ENCODE measurements around the gene ZEB2.

ZEB2 gene

DNA sequence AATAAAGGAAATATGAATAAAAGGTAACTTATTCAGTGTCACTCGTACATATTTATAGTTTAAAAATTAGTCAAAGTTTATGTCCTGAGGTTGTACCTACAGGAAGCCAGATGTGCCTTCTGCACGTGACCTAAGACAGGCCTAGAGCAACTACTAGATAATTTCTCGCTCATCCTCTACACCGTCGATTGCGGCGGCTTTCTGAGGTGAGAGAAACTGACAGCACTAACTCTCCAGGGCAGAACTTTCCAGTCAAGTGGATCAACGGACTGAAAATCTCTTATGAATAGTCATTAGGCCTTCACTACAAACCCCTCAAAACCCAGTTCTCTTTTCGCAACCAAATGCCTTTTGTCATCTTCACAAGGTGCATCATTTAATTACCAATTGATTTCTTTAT, 54.2 kb downstream of the ZEB2 start:
- Histone ChIP-seq H3K79me2 (ENCODE audit: insufficient read depth, low read depth) (no peaks in the 10 kb centered on the region), H3K4me1 (ENCODE audit: low read depth, poor library complexity, severe bottlenecking) (peaks cover 16% of the 10 kb centered on the region), H2AFZ (ENCODE audit: low read depth) (no peak overlapping the region), H3K27ac (no peak overlapping the region), H3K4me2 (no peak overlapping the region), H3K9ac (no peak overlapping the region), H4K20me1 (ENCODE audit: insufficient read depth) (no peaks in the 10 kb centered on the region), H3K36me3 (ENCODE audit: insufficient read depth) (no peaks in the 10 kb centered on the region), H3K4me3 (IDR thresholded peaks at IDR 0.05; ENCODE audit: insufficient read depth, low read depth, low read length) (no peak overlapping the region), H3K27me3 (ENCODE audit: insufficient read depth, low read depth) (no peaks in the 10 kb centered on the region)
- TF ChIP-seq, protein P1, sequence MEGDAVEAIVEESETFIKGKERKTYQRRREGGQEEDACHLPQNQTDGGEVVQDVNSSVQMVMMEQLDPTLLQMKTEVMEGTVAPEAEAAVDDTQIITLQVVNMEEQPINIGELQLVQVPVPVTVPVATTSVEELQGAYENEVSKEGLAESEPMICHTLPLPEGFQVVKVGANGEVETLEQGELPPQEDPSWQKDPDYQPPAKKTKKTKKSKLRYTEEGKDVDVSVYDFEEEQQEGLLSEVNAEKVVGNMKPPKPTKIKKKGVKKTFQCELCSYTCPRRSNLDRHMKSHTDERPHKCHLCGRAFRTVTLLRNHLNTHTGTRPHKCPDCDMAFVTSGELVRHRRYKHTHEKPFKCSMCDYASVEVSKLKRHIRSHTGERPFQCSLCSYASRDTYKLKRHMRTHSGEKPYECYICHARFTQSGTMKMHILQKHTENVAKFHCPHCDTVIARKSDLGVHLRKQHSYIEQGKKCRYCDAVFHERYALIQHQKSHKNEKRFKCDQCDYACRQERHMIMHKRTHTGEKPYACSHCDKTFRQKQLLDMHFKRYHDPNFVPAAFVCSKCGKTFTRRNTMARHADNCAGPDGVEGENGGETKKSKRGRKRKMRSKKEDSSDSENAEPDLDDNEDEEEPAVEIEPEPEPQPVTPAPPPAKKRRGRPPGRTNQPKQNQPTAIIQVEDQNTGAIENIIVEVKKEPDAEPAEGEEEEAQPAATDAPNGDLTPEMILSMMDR (conservative IDR thresholded peaks at IDR 0.05; ENCODE audit: low read depth, low read length) = no peak

DNA sequence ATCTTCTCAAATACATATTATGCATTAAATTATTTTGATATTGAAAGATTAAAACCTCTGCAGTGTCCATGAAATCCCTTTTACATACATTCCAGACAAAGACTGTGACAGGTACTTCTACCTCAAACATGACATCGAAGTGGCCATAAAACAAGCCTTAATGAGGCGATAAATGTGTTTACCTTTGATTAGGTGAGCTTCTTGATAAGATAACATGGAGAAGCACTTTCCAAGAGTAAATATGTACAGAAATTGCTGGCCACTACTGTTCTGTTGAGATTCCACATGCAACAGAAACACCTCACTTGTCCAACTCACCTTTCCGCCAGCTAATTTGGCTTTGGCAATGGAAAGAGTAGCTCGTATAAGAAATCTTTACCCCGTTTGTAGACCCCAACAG, 55.2 kb downstream of the ZEB2 start:
- no peak overlapping the region for H3K4me3 ChIP-seq (IDR thresholded peaks at IDR 0.05; ENCODE audit: insufficient read depth, low read depth, low read length)
- H3K36me3 ChIP-seq (ENCODE audit: insufficient read depth) = no peaks in the 10 kb centered on the region
- H2AFZ ChIP-seq (ENCODE audit: low read depth) = no peak overlapping the region
- no peak overlapping the region for H3K27ac ChIP-seq
- H3K9ac ChIP-seq = no peak overlapping the region
- H3K4me2 ChIP-seq = no peak overlapping the region
- no peaks in the 10 kb centered on the region for H3K79me2 ChIP-seq (ENCODE audit: insufficient read depth, low read depth)
- peaks cover 6% of the 10 kb centered on the region for H3K4me1 ChIP-seq (ENCODE audit: low read depth, poor library complexity, severe bottlenecking)
- no peaks in the 10 kb centered on the region for H4K20me1 ChIP-seq (ENCODE audit: insufficient read depth)
- TF ChIP-seq, protein P1 (conservative IDR thresholded peaks at IDR 0.05; ENCODE audit: low read depth, low read length) = no peak
- H3K27me3 ChIP-seq (ENCODE audit: insufficient read depth, low read depth) = no peaks in the 10 kb centered on the region

DNA sequence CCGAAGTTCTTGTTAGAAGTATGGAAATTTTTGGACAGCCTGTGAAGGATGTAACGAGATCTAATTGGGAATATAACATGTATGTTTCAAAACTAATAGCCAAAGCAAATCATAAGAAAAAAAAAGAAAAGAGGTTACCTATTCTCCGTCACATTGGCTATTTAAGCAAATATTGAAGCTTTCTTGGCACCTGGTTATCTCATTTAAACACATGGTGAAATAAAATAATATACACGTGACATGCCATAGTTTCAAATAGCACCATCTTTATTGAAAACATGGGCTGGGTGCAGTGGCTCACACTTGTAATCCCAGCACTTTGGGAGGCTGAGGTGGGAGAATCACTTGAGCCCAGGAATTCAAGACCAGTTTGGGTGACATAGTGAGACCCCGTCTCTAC, 56.7 kb downstream of the ZEB2 start:
- Histone ChIP-seq H4K20me1 (ENCODE audit: insufficient read depth) (no peaks in the 10 kb centered on the region), H3K27me3 (ENCODE audit: insufficient read depth, low read depth) (no peaks in the 10 kb centered on the region), H3K9ac (no peak overlapping the region), H3K4me1 (ENCODE audit: low read depth, poor library complexity, severe bottlenecking) (peaks cover 4% of the 10 kb centered on the region), H3K4me2 (no peak overlapping the region), H3K27ac (no peak overlapping the region), H3K36me3 (ENCODE audit: insufficient read depth) (no peaks in the 10 kb centered on the region), H3K4me3 (IDR thresholded peaks at IDR 0.05; ENCODE audit: insufficient read depth, low read depth, low read length) (no peak overlapping the region), H3K79me2 (ENCODE audit: insufficient read depth, low read depth) (no peaks in the 10 kb centered on the region), H2AFZ (ENCODE audit: low read depth) (no peak overlapping the region)
- TF ChIP-seq, protein P1 (conservative IDR thresholded peaks at IDR 0.05; ENCODE audit: low read depth, low read length) = no peak

DNA sequence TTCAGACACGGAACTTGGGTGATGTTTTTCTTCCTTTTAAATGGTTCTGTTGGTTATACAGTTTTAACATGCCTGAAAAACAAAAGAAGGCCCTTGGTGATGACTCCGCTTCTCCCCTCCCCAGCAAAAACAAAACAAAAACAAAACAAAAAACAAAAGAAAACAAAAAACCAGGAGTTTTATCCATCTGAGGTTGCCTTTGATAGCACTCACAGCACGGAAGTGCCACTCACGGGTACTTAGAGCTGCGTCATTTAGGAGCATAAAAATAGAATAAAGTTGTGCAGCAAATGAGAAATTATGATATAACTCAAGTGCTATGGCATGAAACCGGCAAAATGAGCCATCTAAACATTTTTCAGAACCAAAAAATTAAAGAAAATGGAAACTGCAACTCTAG, 57.7 kb downstream of the ZEB2 start:
- no peaks in the 10 kb centered on the region for H3K79me2 ChIP-seq (ENCODE audit: insufficient read depth, low read depth)
- TF ChIP-seq, protein P1 (conservative IDR thresholded peaks at IDR 0.05; ENCODE audit: low read depth, low read length) = no peak
- H3K27me3 ChIP-seq (ENCODE audit: insufficient read depth, low read depth) = no peaks in the 10 kb centered on the region
- H3K27ac ChIP-seq = no peak overlapping the region
- H3K4me2 ChIP-seq = no peak overlapping the region
- no peaks in the 10 kb centered on the region for H3K36me3 ChIP-seq (ENCODE audit: insufficient read depth)
- H4K20me1 ChIP-seq (ENCODE audit: insufficient read depth) = no peaks in the 10 kb centered on the region
- no peak overlapping the region for H3K4me3 ChIP-seq (IDR thresholded peaks at IDR 0.05; ENCODE audit: insufficient read depth, low read depth, low read length)
- H3K9ac ChIP-seq = no peak overlapping the region
- H3K4me1 ChIP-seq (ENCODE audit: low read depth, poor library complexity, severe bottlenecking) = peaks cover 4% of the 10 kb centered on the region
- no peak overlapping the region for H2AFZ ChIP-seq (ENCODE audit: low read depth)

All from KMS-11 (cell line).